ENCODE data around the gene NSMF.
A peak's percentile ranks its signal among the peaks of the same experiment; 100 is the strongest.
"Not testable (repeated sequence)": the region's sequence is repeated elsewhere in the genome, so short reads cannot be mapped to it uniquely, and the experiment has no call there.

The NSMF gene

DNA sequence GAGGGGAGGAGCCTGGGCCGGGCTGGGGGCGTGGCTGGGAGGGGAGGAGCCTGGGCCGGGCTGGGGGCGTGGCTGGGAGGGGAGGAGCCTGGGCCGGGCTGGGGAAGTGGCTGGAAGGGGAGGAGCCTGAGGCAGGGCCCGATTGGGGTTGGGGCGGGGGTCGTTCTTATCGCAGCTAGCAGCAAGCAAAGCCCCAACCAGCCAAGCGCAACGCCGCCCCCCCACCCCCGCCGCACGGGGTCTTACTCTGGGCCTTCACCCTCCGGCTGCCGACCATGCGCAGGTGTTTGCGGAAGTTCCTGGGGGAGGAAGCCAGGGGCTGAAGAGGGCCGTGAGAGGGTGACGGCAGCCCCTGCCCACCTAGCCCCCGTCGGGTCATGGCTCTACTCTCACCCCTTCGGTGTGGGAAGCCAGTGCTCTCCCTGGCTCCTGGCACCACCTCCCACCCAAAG lies 5.0 kb downstream of the NSMF start:
- H3K9ac ChIP-seq (ENCODE audit: low read depth, low read length): peak overlapping the region; percentile 64
- H3K4me1 ChIP-seq (ENCODE audit: insufficient read depth, low read length): peaks cover 14% of the 10 kb centered on the region; the same call in 1 of the 2 replicates
- H3K27me3 ChIP-seq (ENCODE audit: insufficient read depth, low read length): no peaks in the 10 kb centered on the region
- H3K9me3 ChIP-seq (ENCODE audit: insufficient read depth, low read depth, low read length): no peaks in the 10 kb centered on the region
- peaks cover 35% of the 10 kb centered on the region for H3K36me3 ChIP-seq (ENCODE audit: insufficient read depth, low read length)
- H3K4me3 ChIP-seq (ENCODE audit: low read length): peak overlapping the region; percentile 53
- H3K27ac ChIP-seq (ENCODE audit: low read depth, low read length): peak overlapping the region; percentile 70
- 5% methylated on average over 22 of the region's 24 CpGs for WGBS

DNA sequence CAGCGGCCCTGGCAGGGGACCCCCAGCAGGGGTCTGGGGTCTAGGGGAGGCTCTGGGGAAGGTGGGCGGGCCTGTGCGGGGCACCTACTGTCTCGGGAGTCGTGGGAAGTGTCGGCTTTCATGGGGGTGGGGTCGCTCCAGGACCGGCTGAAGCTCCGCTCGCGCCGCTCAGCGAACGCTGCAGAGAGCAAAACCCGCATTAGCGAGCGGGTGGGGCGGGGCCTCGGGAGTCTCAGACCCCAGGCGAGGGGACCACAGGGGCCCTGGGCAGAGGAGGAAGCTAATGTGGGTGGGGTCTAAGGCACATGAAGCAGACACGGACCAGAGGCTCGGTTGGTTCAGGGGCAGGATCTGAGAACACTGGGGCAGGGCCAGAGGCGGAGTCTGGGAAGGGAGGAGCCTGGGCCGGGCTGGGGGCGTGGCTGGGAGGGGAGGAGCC lies 5.5 kb downstream of the NSMF start:
- H3K36me3 ChIP-seq (ENCODE audit: insufficient read depth, low read length): peaks cover 39% of the 10 kb centered on the region
- H3K27me3 ChIP-seq (ENCODE audit: insufficient read depth, low read length): no peaks in the 10 kb centered on the region
- peaks cover 14% of the 10 kb centered on the region; the same call in 1 of the 2 replicates for H3K4me1 ChIP-seq (ENCODE audit: insufficient read depth, low read length)
- no peaks in the 10 kb centered on the region for H3K9me3 ChIP-seq (ENCODE audit: insufficient read depth, low read depth, low read length)
- no peak overlapping the region for H3K27ac ChIP-seq (ENCODE audit: low read depth, low read length)
- H3K4me3 ChIP-seq (ENCODE audit: low read length): peak overlapping the region; percentile 49
- WGBS: 3% methylated on average over 25 of the region's 25 CpGs
- peak overlapping the region; percentile 26; the same call in 1 of the 2 replicates for H3K9ac ChIP-seq (ENCODE audit: low read depth, low read length)

DNA sequence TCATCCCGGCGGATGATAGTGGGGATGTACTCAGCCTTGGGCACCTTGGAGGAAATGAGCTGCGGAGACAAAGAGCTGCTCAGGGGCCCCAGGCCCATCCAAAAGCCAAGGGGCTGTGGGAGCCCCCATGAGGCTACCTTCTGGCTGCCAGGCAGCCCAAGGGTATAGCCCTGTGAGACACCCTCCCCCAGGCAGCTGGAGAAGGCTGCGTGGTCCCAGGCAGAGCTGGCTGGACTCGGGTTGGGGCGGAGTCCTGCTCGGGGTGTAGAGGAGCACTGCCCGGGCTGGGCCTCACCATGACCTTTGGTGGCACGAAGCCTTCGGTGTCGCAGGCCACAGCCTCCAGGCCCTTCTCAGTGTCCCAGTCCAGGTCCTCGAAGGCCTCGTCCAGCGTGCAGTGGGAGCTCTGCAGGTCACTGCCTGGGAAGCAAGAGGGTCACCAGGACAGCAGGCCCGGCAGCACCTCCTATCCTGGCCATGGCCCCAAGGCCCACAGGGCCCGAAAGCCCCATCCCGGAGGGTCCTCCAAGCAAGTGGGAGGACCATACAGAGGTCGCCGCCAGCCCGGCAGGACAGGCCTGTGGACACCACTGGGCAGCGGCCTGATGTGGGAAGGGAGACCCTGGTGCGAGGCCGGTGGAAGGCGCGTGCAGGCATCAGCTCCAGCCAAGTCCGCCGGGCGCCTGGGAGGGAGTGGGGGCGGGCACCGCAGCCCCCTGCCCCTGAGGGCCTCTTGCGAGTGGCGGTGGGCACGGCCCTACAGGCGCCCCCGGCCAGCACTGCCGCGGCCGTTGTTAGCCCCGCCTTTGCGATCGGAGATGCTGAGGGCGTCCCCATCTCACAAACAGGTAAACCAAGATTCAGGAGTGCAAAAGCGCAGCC lies 6.1 kb downstream of the NSMF start:
- Histone ChIP-seq H3K36me3 (ENCODE audit: insufficient read depth, low read length) (peaks cover 39% of the 10 kb centered on the region), H3K27ac (ENCODE audit: low read depth, low read length) (no peak overlapping the region), H3K4me3 (ENCODE audit: low read length) (peak overlapping the region; percentile 49)

DNA sequence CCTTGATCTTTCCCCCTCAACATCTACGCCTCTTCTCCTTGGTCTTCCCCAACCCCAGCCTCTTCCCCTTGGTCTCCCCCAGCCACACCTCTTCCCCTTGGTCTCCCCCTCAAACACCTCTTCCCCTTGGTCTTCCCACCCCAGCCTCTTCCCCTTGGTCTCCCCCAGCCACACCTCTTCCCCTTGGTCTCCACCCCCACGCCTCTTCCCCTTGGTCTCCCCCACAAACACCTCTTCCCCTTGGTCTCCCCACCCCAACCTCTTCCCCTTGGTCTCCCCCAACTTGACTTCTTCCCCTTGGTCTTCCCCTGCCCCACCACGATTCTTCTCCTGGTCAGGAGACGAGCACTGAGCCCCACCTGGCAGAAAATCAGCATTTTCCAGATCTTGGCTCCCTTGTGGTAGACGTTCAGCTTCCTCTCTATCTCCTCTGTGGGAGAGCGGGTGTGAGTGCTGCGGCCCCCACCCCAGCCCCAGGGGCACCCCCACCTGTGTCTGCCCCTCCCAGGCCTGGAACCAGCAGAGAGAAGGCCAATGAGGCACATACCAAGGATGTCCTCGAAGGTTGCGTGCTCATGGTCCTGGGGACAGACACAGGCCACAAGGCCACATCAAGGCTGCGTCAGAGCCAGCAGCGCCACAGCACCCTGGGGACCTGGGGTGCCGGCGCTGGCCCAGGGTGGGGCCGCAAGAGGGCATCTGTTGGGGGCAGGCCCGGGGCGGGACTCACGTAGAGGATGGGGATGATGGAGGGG lies 7.0 kb downstream of the NSMF start:
- H3K27me3 ChIP-seq (ENCODE audit: insufficient read depth, low read length): no peaks in the 10 kb centered on the region
- no peak overlapping the region for H3K4me3 ChIP-seq (ENCODE audit: low read length)
- peaks cover 7% of the 10 kb centered on the region; the same call in 1 of the 2 replicates for H3K4me1 ChIP-seq (ENCODE audit: insufficient read depth, low read length)
- H3K36me3 ChIP-seq (ENCODE audit: insufficient read depth, low read length): peaks cover 37% of the 10 kb centered on the region
- H3K9me3 ChIP-seq (ENCODE audit: insufficient read depth, low read depth, low read length): no peaks in the 10 kb centered on the region
- WGBS: 93% methylated on average over 17 of the region's 17 CpGs
- H3K9ac ChIP-seq (ENCODE audit: low read depth, low read length): no peak overlapping the region
- no peak overlapping the region for H3K27ac ChIP-seq (ENCODE audit: low read depth, low read length)

More for the DNA sequence above, 6.1 kb downstream of the NSMF start:
- 75% methylated on average over 43 of the region's 43 CpGs for WGBS
- H3K27me3 ChIP-seq (ENCODE audit: insufficient read depth, low read length): no peaks in the 10 kb centered on the region
- H3K4me1 ChIP-seq (ENCODE audit: insufficient read depth, low read length): peaks cover 9% of the 10 kb centered on the region; the same call in 1 of the 2 replicates
- H3K9ac ChIP-seq (ENCODE audit: low read depth, low read length): peak overlapping the region; percentile 26; the same call in 1 of the 2 replicates
- H3K9me3 ChIP-seq (ENCODE audit: insufficient read depth, low read depth, low read length): no peaks in the 10 kb centered on the region

DNA sequence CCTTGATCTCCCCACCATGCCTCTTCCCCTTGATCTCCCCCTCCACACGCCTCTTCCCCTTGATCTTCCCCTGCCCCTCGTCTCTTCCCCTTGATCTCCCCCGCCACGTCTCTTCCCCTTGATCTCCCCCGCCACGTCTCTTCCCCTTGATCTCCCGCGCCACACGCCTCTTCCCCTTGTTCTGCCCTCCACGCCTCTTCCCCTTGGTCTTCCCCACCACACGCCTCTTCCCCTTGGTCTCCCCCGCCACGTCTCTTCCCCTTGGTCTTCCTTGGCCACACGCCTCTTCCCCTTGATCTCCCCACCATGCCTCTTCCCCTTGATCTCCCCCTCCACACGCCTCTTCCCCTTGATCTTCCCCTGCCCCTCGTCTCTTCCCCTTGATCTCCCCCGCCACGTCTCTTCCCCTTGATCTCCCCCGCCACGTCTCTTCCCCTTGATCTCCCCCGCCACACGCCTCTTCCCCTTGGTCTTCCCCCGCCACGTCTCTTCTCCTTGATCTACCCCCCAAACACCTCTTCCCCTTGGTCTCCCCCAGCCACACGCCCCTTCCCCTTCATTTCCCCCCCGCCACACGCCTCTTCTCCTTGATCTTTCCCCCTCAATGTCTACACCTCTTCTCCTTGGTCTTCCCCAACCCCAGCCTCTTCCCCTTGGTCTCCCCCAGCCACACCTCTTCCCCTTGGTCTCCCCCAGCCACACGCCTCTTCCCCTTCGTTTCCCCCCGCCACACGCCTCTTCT lies 7.7 kb downstream of the NSMF start:
- H3K36me3 ChIP-seq (ENCODE audit: insufficient read depth, low read length): peaks cover 32% of the 10 kb centered on the region
- H3K27ac ChIP-seq (ENCODE audit: low read depth, low read length); H3K4me1 ChIP-seq (ENCODE audit: insufficient read depth, low read length); H3K27me3 ChIP-seq (ENCODE audit: insufficient read depth, low read length); H3K4me3 ChIP-seq (ENCODE audit: low read length); H3K9me3 ChIP-seq (ENCODE audit: insufficient read depth, low read depth, low read length); H3K9ac ChIP-seq (ENCODE audit: low read depth, low read length): not testable (repeated sequence)
- WGBS: 93% methylated on average over 16 of the region's 31 CpGs

DNA sequence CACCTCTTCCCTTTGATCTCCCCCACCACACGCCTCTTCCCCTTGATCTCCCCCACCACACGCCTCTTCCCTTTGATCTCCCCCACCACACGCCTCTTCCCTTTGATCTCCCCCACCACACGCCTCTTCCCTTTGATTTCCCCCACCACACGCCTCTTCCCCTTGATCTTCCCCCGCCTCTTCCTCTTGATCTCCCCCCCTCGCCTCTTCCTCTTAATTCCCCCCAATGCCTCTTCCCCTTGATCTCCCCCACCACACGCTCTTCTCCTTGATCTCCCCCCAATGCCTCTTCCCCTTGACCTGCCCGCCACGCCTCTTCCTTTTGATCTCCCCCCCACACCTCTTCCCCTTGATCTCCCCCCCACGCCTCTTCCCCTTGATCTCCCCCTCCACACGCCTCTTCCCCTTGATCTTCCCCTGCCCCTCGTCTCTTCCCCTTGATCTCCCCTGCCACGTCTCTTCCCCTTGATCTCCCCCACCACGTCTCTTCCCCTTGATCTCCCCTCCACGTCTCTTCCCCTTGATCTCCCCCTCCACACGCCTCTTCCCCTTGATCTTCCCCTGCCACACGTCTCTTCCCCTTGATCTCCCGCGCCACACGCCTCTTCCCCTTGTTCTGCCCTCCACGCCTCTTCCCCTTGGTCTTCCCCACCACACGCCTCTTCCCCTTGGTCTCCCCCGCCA lies 8.5 kb downstream of the NSMF start:
- H3K9me3 ChIP-seq (ENCODE audit: insufficient read depth, low read depth, low read length); H3K27ac ChIP-seq (ENCODE audit: low read depth, low read length); H3K4me1 ChIP-seq (ENCODE audit: insufficient read depth, low read length); H3K4me3 ChIP-seq (ENCODE audit: low read length); H3K9ac ChIP-seq (ENCODE audit: low read depth, low read length); H3K27me3 ChIP-seq (ENCODE audit: insufficient read depth, low read length): not testable (repeated sequence)
- H3K36me3 ChIP-seq (ENCODE audit: insufficient read depth, low read length): peaks cover 25% of the 10 kb centered on the region
- 83% methylated on average over 16 of the region's 24 CpGs for WGBS

DNA sequence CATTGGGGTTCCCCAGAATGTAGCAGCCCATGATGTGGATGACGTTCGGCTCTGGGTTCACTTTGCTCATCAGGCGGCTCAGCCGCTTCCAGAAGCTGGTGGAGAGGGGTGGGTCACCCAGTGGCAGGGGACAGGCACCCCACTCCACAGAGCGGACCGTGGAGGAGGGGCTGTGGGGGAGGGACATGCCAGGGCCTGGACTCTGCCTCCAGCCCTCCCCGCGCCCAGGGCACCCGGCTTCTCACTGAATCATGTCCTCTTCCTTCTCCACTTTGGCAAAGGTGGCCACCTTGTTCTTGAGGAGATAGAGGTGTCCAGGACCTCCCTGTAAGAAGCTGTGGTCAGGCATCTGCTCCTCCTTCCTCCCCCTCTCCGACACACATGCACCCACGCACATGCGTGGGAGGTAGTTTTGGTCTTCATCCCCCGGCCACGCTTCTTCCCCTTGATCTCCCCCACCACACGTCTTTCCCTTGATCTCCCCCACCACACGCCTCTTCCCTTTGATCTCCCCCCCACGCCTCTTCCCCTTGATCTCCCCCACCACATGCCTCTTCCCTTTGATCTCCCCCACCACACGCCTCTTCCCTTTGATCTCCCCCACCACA lies 9.1 kb downstream of the NSMF start:
- Histone ChIP-seq H3K27me3 (ENCODE audit: insufficient read depth, low read length) (no peaks in the 10 kb centered on the region), H3K9me3 (ENCODE audit: insufficient read depth, low read depth, low read length) (no peaks in the 10 kb centered on the region), H3K27ac (ENCODE audit: low read depth, low read length) (no peak overlapping the region), H3K9ac (ENCODE audit: low read depth, low read length) (no peak overlapping the region), H3K4me3 (ENCODE audit: low read length) (no peak overlapping the region), H3K4me1 (ENCODE audit: insufficient read depth, low read length) (peaks cover 10% of the 10 kb centered on the region; the same call in 1 of the 2 replicates), H3K36me3 (ENCODE audit: insufficient read depth, low read length) (peaks cover 23% of the 10 kb centered on the region)
- WGBS: 90% methylated on average over 18 of the region's 18 CpGs

DNA sequence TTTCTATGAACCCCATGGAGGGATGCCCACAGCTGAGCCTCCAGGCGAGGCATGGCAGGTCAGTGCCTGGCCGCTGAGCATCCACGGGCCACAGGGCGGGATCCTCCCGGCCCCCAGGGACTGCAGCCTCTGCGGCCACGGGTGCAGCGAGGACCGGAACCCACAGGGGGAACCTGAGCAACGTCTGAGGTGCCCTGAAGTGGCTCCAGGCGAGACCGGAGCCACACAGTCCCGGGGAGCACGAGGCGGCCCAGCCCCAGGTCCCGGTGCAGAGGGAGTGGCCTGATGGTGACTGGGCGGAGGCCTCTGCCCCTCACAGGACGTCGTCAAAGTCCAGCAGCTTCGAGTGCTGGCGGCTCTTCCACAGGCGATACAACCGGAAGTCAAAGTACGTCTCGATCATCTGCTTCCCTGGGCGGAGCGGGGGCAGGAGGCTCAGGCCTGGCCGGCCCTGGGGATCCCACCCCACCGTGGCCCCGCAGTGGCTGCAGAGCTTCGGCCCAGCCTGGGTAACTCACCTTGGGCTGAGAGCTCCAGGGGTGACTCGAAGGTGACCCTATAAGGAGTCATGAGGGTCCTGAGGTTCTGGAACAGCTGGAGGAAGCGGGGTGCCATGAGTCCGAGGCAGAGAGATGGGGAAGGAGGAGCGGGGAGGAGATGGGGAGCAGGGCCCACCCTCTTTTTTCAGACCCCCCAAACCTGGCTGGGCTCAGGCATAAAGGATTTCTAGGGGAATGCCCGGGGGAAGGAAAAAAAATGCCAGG lies 9.9 kb downstream of the NSMF start:
- H3K4me1 ChIP-seq (ENCODE audit: insufficient read depth, low read length): 0 out of 2 replicates have a peak, but pooled peaks cover 3% of the 10 kb centered on the region
- peaks cover 23% of the 10 kb centered on the region for H3K36me3 ChIP-seq (ENCODE audit: insufficient read depth, low read length)
- no peak overlapping the region for H3K9ac ChIP-seq (ENCODE audit: low read depth, low read length)
- no peaks in the 10 kb centered on the region for H3K27me3 ChIP-seq (ENCODE audit: insufficient read depth, low read length)
- H3K4me3 ChIP-seq (ENCODE audit: low read length): no peak overlapping the region
- 91% methylated on average over 35 of the region's 36 CpGs for WGBS
- H3K27ac ChIP-seq (ENCODE audit: low read depth, low read length): no peak overlapping the region
- no peaks in the 10 kb centered on the region for H3K9me3 ChIP-seq (ENCODE audit: insufficient read depth, low read depth, low read length)

DNA sequence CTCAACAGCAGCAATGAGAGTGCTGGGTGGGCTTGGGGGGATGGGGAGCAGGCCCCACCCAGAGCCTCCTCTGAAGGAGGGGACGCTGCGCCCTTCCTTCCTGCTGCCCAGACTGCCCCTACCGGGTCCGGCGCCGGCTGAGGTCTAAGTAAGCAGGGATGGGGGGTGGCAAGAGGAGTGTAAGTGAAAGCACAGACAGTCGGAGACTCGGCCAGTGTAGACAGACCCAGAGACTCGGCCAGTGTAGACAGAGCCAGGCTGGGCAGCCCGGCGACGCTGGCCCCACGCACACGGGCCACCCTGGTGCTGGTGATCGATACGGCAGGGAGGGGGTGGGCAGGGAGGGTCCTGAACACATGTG lies 10.6 kb downstream of the NSMF start:
- Histone ChIP-seq H3K4me3 (ENCODE audit: low read length) (no peak overlapping the region), H3K27ac (ENCODE audit: low read depth, low read length) (no peak overlapping the region), H3K4me1 (ENCODE audit: insufficient read depth, low read length) (0 out of 2 replicates have a peak, but pooled peaks cover 3% of the 10 kb centered on the region), H3K9me3 (ENCODE audit: insufficient read depth, low read depth, low read length) (no peaks in the 10 kb centered on the region), H3K9ac (ENCODE audit: low read depth, low read length) (no peak overlapping the region), H3K27me3 (ENCODE audit: insufficient read depth, low read length) (no peaks in the 10 kb centered on the region), H3K36me3 (ENCODE audit: insufficient read depth, low read length) (peaks cover 23% of the 10 kb centered on the region)
- 95% methylated on average over 16 of the region's 16 CpGs for WGBS
